Panc1 (cell line): ENCODE results near the gene IFIH1. TPM values are rescaled to one million over a fixed set of nuclear protein-coding genes. Genes with fewer than 3 reads are reported as not detected.

Experiments used
- ATAC-seq: fragments of 200-7000 bp; cut with Tn5 transposase; 2 replicates; pipeline ENCODE4 v1.9.1; 2020; ENCODE audit warnings: mild to moderate bottlenecking, moderate library complexity
- BruUV-seq: library from RNA; stranded (reverse); fragments of 400-500 nt; replicated peaks from 2 replicates; lab custom pipeline; 2021; lab: Mats Ljungman, UMichigan
- CTCF ChIA-PET: fragments of 300-600 bp; sonication (Branson Sonifier 250); formaldehyde crosslinking; loops from one replicate; lab custom pipeline; 2022; ENCODE audit warnings: antibody characterized with exemption; lab: Charles Lee
- POLR2A ChIA-PET: fragments of 300-600 bp; sonication (Branson Sonifier 250); formaldehyde crosslinking; loops from one replicate; lab custom pipeline; 2022; ENCODE audit warnings: antibody characterized with exemption; lab: Charles Lee
- DNase-seq: peaks from one replicate; pipeline ENCODE4 v3.0.0-alpha.2; 2010; ENCODE audit warnings: low read depth, low spot score
- H3K27ac ChIP-seq: 2 replicates; pipeline ENCODE4 v1.5.1; 2011; ENCODE audit warnings: mild to moderate bottlenecking, low read length, inconsistent platforms
- H3K27me3 ChIP-seq: fragments of 200-500 bp; sonication (Bioruptor generic); 2 replicates; pipeline ENCODE4 v1.6.0; 2014; ENCODE audit warnings: low read length, inconsistent platforms; ENCODE audit not compliant: control insufficient read depth, insufficient read depth
- H3K36me3 ChIP-seq: fragments of 200-500 bp; sonication (Bioruptor generic); 2 replicates; pipeline ENCODE4 v1.5.1; 2014; ENCODE audit warnings: inconsistent platforms, mild to moderate bottlenecking, low read length, moderate library complexity; ENCODE audit not compliant: control insufficient read depth, insufficient read depth
- H3K4me1 ChIP-seq: 2 replicates; pipeline ENCODE4 v1.5.1; 2011; ENCODE audit warnings: inconsistent platforms, mild to moderate bottlenecking, low read length, moderate library complexity; ENCODE audit not compliant: control insufficient read depth, insufficient read depth
- H3K4me3 ChIP-seq, 2 experiments: 2 replicates each; pipeline ENCODE4 v1.5.1; 2011 to 2012; ENCODE audit warnings: low read depth in 2 of 2, low read length in 2 of 2, mild to moderate bottlenecking in 2 of 2, inconsistent platforms in 1 of 2, moderate library complexity in 1 of 2
- H3K9me3 ChIP-seq: fragments of 200-500 bp; sonication (Bioruptor generic); 2 replicates; pipeline ENCODE4 v1.5.1; 2014; ENCODE audit warnings: low read depth, mild to moderate bottlenecking, inconsistent platforms, low read length, moderate library complexity; ENCODE audit not compliant: control insufficient read depth, insufficient read depth
- CTCF ChIP-seq: fragments of 450-650 bp; IDR thresholded peaks from 2 replicates; pipeline ENCODE4 v1.5.1; 2017; ENCODE audit warnings: mild to moderate bottlenecking
- POLR2AphosphoS5 ChIP-seq: IDR thresholded peaks from 2 replicates; pipeline ENCODE4 v1.6.1; 2012; ENCODE audit warnings: mild to moderate bottlenecking, low read depth, low read length, moderate library complexity
- REST ChIP-seq, 2 experiments: IDR thresholded peaks; 2 replicates each; pipeline ENCODE4 v1.6.1; 2011 to 2012; ENCODE audit warnings: low read depth in 2 of 2, control low read depth in 1 of 2, low read length in 1 of 2, mild to moderate bottlenecking in 1 of 2, moderate library complexity in 1 of 2; ENCODE audit not compliant: insufficient read depth in 1 of 2
- SIN3A ChIP-seq: IDR thresholded peaks from 2 replicates; pipeline ENCODE4 v1.6.1; 2012; ENCODE audit warnings: low read depth, mild to moderate bottlenecking, low read length, moderate library complexity, borderline replicate concordance; ENCODE audit not compliant: insufficient read depth
- TCF7L2 ChIP-seq: IDR thresholded peaks from 2 replicates; pipeline ENCODE4 v1.6.1; 2011; ENCODE audit warnings: mild to moderate bottlenecking, low read depth, low read length, inconsistent platforms
- in situ Hi-C: cut with HindIII; loops from 2 replicates; pipeline ENCODE4 v1.10.0; 2016; ENCODE audit warnings: low sequenced_read_pairs, low pct_unique_long_range_greater_than_20kb
- intact Hi-C: fragments of 100-400 bp; cut with micrococcal nuclease; formaldehyde crosslinking; loops from one replicate; pipeline ENCODE4 v1.10.0; 2022; ENCODE audit not compliant: unreplicated experiment
- total RNA-seq: library from RNA; stranded (reverse); gene quantifications from one replicate; pipeline ENCODE4 v1.2.1, GENCODE V29; 2021; ENCODE audit not compliant: unreplicated experiment

IFIH1 gene
- total RNA-seq, 1 experiment from 2014 or later = 15.4 TPM

GRCh38 chr2:162220368-162220767, 98.1 kb downstream of the IFIH1 start:
- intact Hi-C loops = no loop called here
- Histone ChIP-seq H3K4me3 (no peak overlapping the region), H3K36me3 (no peaks in the 10 kb centered on the region; the same call in 1 of the 2 replicates), H3K27ac (no peak overlapping the region), H3K4me1 (no peaks in the 10 kb centered on the region), H3K27me3 (no peaks in the 10 kb centered on the region), H3K9me3 (no peaks in the 10 kb centered on the region)
- ChIA-PET CTCF (interaction anchor here (2.2 kb wide), 1 partner anchor 78 kb away, joined by 27 read pairs; no protein-coding TSS in a partner anchor), POLR2A (no interaction called here)
- in situ Hi-C loops = no loop called here
- no peak for ATAC-seq
- BruUV-seq = no TSS peak
- DNase-seq = no peak
- TF ChIP-seq TCF7L2 (no peak), POLR2AphosphoS5 (no peak), SIN3A (no peak), CTCF (no peak), REST (IDR thresholded peaks at IDR 0.05; ENCODE audit: insufficient read depth in 1 of 2, low read depth in 2 of 2, low read length in 1 of 2) (no peak)

DNA sequence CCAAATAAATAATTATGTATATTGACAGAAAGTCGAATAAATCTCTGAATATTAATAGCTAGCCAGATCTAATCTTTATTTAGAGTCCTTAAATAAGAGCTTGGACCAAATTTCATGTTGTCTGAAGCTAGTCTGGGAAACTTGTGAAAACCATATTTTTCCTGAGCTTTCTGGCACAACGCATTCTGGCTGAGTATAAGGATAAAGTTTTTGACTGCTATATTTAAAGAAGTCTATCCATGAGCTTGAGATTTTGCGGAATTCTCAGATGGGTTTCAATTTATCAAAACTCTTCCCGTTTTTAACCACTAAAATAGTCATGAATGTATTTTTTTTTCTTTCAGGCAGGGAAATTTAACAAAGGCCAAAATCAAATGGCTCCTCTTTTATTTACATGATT, 99.1 kb downstream of the IFIH1 start:
- Histone ChIP-seq H3K27ac (no peak overlapping the region), H3K4me3 (no peak overlapping the region), H3K27me3 (no peaks in the 10 kb centered on the region), H3K9me3 (no peaks in the 10 kb centered on the region), H3K4me1 (no peaks in the 10 kb centered on the region), H3K36me3 (no peaks in the 10 kb centered on the region; the same call in 1 of the 2 replicates)
- BruUV-seq = no TSS peak
- in situ Hi-C loops = no loop called here
- CTCF ChIA-PET = no interaction called here
- POLR2A ChIA-PET = no interaction called here
- no peak for TF ChIP-seq CTCF
- no peak for TF ChIP-seq SIN3A
- no peak for TF ChIP-seq REST (IDR thresholded peaks at IDR 0.05; ENCODE audit: insufficient read depth in 1 of 2, low read depth in 2 of 2, low read length in 1 of 2)
- TF ChIP-seq TCF7L2 = no peak
- TF ChIP-seq POLR2AphosphoS5 = no peak
- DNase-seq (no peak), ATAC-seq (no peak)
- intact Hi-C loops = no loop called here
